SK-N-MC (cell line): ENCODE measurements around the gene FSHB.

Experiments used
- EZH2 ChIP-seq: fragments of 200-600 bp; sonication (generic); IDR thresholded peaks from one replicate; pipeline ENCODE4 v1.6.1; 2017; ENCODE audit warnings: antibody characterized with exemption
- FOXP2 ChIP-seq: optimal IDR thresholded peaks from 2 replicates; pipeline ENCODE3; 2011; ENCODE audit warnings: mild to moderate bottlenecking, moderate library complexity; ENCODE audit not compliant: insufficient read depth; ENCODE audit errors: extremely low read length, control extremely low read depth
- POLR2AphosphoS5 ChIP-seq: IDR thresholded peaks from 2 replicates; pipeline ENCODE4 v1.6.1; 2012; ENCODE audit warnings: mild to moderate bottlenecking, low read depth, low read length, borderline replicate concordance

DNA sequence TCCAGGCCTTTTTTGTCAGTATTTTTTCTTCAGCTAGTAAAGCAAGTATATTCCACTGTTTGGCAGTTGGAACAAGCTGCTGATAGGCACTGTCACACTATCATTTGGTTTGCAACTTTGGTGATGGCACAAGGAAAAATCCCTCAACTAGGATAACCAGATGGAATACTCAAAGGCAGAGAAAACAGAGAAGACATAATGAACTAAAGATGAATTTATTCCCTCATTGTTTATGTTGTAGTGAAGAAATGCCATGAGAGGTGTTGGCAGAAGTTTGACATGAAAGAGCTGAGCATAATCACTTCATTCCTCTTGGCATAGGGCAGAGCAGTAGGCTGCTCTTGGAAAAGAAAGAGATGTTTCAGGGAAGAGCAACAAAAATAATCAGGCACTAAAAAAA, 39.9 kb downstream of the FSHB start:
- no peak for TF ChIP-seq EZH2
- no peak for TF ChIP-seq POLR2AphosphoS5
- no peak for TF ChIP-seq FOXP2
